AG04449 (cell line): ENCODE results near the gene ATXN1.
A peak's percentile ranks its signal among the peaks of the same experiment; 100 is the strongest.

Experiments
- CTCF ChIA-PET: fragments of 350-600 bp; formaldehyde crosslinking; extraction: SDS; loops from one replicate; lab custom pipeline; 2021; ENCODE audit warnings: antibody characterized with exemption; lab: Yijun Ruan, JAX
- POLR2A ChIA-PET: fragments of 400-600, 350-600 bp; formaldehyde crosslinking; extraction: SDS; loops from one replicate; lab custom pipeline; 2020; ENCODE audit warnings: antibody characterized with exemption, inconsistent platforms; lab: Yijun Ruan, JAX
- DNase-seq: peaks from one replicate; pipeline ENCODE4 v3.0.0-alpha.2; 2010; ENCODE audit warnings: low read depth, low spot score
- H3K4me3 ChIP-seq: 2 replicates; pipeline ENCODE4 v1.5.1; 2011; ENCODE audit warnings: low read depth, mild to moderate bottlenecking, control low read depth, low read length
- CTCF ChIP-seq: IDR thresholded peaks from one replicate; pipeline ENCODE4 v1.5.1; 2011; ENCODE audit warnings: mild to moderate bottlenecking, moderate library complexity, low read length, control low read depth, inconsistent platforms; ENCODE audit not compliant: insufficient read depth; ENCODE audit errors: missing control alignments

ATXN1 gene

GRCh38 chr6:16294371-16294770 is 466.9 kb downstream of the ATXN1 start:
- DNase-seq = no peak
- POLR2A ChIA-PET = no interaction called here
- CTCF ChIA-PET = interaction anchor here (1.4 to 6.1 kb wide), 3 partner anchors 8 to 22 kb away, joined by 3 to 58 read pairs (median 11); no protein-coding TSS in a partner anchor
- TF ChIP-seq CTCF = no peak
- H3K4me3 ChIP-seq = no peak overlapping the region

DNA sequence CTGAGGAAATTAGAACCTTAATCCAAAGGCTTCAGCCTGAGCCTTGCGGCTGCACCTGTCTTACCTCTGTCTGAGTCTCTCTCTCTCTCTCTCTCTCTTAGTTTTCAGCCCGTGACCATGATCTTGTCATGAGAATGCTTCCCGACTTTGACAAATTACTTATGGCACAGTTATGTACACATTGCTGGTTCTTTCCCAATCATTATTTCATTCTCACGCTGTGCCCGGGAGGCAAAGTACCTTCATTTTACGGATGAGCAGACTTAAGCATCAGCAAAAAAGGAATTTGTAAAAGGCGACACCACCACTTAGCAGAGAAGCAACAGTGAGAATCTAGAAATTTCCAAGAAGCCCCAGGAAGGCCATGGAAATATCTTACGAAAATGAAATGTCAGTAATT is 468.3 kb downstream of the ATXN1 start:
- H3K4me3 ChIP-seq = no peak overlapping the region
- DNase-seq = no peak
- no peak for TF ChIP-seq CTCF
- POLR2A ChIA-PET = no interaction called here
- CTCF ChIA-PET = interaction anchor here (1.0 to 3.0 kb wide), 2 partner anchors 23 to 470 kb away, joined by 4 to 11 read pairs; no protein-coding TSS in a partner anchor

DNA sequence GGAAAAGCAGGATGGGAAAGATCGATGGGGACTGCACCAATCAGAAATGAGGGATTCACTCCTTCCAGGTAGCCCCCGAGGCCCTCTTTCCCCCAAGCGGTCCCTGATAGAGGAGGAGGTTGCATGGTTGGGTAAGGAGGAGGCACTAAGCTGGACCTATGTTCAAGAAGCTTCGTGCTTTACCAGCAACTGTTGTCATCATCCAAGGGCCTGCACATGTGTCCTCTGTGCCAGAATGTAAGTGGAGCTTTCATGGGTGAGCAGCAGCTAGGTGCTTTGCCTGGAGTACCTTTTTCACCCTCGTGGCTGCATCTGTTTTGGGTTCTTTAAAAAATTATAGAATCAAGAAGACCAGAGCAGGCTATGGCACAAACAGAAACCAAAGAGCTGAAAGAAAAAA is 468.8 kb downstream of the ATXN1 start:
- H3K4me3 ChIP-seq = no peak overlapping the region
- TF ChIP-seq CTCF = no peak
- DNase-seq = no peak
- ChIA-PET CTCF (no interaction called here), POLR2A (no interaction called here)

DNA sequence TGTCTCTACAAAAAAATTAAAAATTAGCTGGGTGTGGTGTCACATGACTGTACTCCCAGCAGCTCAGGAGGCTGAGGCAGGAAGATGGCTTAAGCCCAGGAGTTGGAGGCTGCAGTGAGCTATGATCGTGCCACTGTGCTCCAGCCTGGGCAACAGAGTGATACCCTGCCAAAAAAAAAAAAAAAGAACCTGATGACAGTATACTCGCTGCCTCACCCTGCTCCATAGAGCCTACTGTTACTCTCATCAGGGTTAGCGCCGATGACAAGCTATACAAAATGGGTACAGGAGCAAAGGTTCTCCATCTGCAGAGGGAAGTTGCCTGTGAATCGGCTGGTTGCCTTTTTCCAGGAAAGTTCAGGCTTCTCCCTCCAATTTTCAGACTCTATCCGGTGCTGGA is 469.5 kb downstream of the ATXN1 start:
- POLR2A ChIA-PET = no interaction called here
- DNase-seq = no peak
- CTCF ChIA-PET = interaction anchor here (9.7 kb wide), 1 partner anchor 16 kb away, joined by 138 read pairs; no protein-coding TSS in a partner anchor
- no peak for TF ChIP-seq CTCF
- H3K4me3 ChIP-seq = no peak overlapping the region

GRCh38 chr6:16288163-16288562 is 473.1 kb downstream of the ATXN1 start:
- H3K4me3 ChIP-seq = no peak overlapping the region
- TF ChIP-seq CTCF = no peak
- POLR2A ChIA-PET = no interaction called here
- CTCF ChIA-PET = interaction anchor here (0.9 to 9.7 kb wide), 6 partner anchors 9 to 154 kb away, joined by 3 to 138 read pairs (median 30); no protein-coding TSS in a partner anchor
- no peak for DNase-seq

DNA sequence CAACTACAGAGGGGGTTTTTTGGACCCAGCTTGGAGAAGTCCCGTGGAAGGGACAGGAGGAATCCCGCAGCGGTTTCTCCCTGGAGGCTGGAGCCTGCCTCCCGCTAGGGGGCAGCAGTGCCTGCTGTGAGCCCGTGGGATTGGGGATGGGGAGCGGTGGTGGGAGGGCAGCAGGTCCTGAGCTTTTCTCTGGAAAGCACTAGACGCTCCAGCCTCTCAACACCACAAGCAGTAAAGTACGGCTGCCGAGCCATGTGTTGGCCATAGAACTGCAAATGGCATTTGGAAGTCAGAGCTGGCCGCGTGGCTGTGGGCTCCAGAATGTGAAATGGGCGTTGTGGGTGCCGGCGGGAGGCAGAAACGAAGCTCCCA is 475.1 kb downstream of the ATXN1 start:
- no peak for DNase-seq
- peak; percentile 95 for TF ChIP-seq CTCF
- CTCF ChIA-PET = interaction anchor here (0.5 to 9.7 kb wide), 51 partner anchors 10 to 854 kb away, joined by 3 to 138 read pairs (median 5); no protein-coding TSS in a partner anchor
- peak overlapping the region; percentile 25; the same call in 1 of the 2 replicates for H3K4me3 ChIP-seq
- POLR2A ChIA-PET = no interaction called here
